HG03060 (cell line): ENCODE measurements around the gene TXNDC5.
A peak's percentile ranks its signal among the peaks of the same experiment; 100 is the strongest.
"Not testable (repeated sequence)": the region's sequence is repeated elsewhere in the genome, so short reads cannot be mapped to it uniquely, and the experiment has no call there.

Source experiments
- ATAC-seq: cut with Tn5 transposase; IDR thresholded peaks from one replicate; pipeline ENCODE4 v1.9.1; 2021; ENCODE audit warnings: low read depth, moderate number of reproducible peaks; ENCODE audit not compliant: unreplicated experiment

TXNDC5 gene

DNA sequence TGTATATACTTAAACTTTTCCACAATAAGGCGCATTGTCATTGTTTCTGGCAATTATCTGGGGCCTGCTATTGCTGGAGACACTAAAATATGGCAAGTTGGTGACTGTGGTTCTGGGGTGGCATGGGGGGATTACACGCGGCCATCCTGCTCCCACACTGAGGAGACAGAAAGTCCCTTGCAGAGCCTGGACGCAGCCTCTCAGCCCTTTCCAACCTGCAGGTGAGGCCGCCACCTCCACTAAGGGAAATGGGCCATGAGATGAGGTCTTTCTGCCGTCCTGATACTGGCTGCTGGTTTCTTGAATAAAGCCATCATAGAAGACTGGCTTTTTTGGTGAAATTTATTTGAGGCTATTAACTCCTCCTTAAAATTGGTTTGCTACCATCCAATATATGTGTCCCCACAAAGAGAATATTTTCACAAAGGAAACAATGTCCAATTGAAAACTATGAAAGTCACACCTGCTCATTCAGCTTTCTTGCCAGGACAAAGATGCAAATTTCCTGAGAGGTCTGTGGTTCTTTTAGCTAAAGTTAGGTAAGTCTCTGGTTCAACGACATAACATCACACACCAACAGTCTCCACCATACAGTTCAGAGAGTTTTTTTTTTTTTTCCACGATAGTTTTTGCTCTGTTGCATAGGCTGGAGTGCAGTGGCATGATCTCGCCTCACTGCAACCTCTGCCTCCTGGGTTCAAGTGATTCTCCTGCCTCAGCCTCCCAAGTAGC is 13.0 kb downstream of the TXNDC5 start:
- peak; percentile 65 for ATAC-seq

DNA sequence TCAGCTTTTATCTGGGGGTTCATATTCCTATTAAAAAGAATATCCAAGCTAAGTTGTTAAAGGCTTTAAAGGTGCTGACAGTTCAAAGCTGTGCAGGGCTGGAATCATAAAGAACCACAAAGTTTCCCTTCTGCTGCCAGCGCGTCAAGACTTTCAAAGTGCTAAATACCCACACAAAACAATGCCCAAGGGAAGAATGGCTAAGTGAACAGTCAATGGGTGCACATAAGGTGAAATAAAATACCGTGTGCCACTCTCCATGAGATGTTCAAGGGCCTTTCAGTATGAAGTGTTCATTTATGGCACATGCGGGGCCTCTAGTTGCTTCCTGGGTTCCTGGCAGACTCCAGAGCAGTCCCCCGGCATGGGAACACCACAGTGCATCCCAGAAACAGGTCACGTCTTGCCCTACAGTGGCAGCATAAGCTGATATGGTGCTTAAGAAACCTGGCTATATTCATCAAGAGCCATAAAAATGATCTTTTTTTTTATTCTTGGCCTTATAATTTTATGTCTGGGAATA is 14.1 kb downstream of the TXNDC5 start:
- no peak for ATAC-seq

DNA sequence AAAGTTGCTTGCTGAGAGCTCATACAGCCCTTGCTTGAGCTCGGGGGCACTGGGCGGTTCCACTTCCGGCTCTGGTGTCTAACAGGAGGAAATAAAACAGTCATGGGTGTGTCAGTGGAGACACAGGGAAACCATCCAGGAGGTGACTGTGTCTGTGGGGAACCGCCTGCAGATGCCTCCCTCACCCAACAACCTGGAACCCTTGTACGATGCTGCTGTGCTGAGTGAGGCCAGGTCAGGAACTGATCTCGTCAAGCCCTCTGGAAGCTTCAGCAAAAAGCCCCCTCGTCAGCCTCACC is 15.5 kb downstream of the TXNDC5 start:
- ATAC-seq, result no peak

DNA sequence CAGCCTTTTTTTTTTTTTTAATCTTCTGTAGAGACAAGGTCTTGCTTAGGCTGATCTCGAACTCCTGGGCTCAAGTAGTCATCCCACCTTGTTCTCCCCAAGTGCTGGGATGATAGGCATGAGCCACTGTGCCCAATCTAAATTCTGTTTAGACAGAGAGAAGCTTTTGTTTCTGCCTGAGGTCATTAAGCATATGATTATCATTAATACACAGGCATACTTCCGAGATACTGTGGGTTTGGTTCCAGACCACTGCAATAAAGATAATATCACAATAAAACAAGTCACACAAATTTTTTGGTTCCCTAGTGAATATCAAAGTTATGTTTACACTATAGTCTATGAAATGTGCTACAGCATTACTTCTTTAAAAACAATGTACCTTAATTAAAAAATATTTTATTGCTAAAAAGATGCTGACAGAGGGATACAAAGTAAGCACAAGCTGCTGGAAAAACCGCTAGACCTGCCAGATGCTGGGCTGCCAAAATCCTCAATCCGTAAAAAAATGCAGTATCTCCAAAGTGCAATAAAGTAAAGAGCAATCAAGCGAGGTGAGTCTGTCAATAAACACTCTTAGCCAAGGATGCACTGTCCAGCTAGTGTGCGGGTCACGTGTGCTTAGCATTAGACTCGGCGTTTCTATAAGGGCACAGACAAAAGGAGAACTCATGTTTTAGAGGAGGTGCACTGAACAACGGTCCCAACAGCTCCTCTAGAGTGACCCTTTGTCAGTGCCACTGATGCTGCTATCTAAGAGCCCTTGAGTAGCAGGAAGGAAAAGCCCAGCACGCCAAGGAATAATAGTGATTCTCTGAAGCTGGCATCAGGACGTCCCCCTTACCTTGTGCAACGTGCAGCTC is 16.1 kb downstream of the TXNDC5 start:
- ATAC-seq, result no peak

DNA sequence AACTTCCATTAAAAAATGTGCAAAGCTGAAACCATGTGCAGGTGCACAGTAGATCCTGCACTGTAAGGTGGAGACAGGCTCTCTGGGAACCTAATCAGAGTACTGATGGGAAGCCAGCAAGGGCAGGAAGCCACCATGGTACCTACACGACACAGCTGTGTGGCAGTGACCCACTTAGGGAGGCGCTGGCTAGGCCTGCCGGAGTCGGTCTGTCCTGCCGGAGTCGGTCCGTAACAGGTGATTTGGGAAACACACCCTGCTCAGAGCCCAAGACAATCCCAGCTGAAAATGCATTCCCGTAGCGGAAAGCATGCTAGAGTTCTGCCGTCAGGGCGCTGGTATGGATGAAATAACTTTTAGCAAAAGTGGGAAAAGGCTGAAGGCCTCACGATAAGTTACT is 17.2 kb downstream of the TXNDC5 start:
- no peak for ATAC-seq

DNA sequence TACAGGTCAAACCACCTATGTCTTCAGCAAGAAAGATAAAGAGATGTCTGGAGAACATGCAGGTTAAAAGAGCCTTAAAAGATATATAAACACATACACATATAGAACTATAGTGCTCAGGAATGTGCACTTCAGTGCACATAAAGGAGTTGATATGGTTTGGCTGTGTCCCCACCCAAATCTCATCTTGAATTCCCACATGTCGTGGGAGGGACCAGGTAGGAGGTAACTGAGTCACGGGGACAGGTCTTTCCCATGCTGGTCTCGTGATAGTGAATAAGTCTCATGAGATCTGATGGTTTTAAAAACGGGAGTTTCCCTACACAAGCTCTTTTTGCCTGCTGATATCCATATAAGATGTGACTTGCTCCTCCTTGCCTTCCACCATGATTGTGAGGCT is 18.2 kb downstream of the TXNDC5 start:
- not testable (repeated sequence) for ATAC-seq

DNA sequence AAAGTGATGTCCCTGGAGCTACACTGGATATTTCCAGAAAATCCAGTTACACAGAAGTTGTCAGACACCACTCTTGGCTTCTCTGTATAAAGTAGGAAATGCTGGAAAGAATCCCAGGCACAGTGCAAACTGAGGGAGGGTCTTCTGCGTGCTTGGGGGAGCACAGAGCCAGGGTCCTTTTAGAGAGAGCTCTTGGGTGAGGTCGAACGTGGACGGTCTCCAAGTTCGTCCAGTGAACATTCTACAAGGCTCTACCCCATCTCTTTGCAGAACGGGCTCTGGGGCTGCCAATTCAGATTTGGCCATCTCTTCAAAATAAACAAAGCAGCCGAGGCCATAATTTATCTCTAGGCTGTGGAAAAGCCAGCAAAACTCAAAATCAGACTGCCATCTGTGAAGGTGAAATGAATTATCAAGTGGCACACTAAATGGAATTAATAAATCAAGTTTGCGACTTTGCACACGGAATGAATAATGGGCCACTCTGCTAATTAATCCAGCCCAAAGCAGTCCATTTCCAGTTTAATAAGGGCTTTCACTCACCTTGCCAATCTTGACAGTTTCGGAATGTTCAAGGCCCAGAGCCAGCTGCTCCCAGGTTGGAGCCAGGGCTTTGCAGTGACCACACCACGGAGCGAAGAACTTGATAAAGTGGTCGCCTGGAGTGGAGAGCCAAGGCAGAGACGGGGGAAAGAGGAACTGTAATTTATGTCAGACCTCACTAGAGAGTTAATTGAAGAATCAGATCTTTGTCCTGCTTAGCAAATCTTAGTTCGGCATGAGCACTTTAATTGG is 19.3 kb downstream of the TXNDC5 start:
- no peak for ATAC-seq

DNA sequence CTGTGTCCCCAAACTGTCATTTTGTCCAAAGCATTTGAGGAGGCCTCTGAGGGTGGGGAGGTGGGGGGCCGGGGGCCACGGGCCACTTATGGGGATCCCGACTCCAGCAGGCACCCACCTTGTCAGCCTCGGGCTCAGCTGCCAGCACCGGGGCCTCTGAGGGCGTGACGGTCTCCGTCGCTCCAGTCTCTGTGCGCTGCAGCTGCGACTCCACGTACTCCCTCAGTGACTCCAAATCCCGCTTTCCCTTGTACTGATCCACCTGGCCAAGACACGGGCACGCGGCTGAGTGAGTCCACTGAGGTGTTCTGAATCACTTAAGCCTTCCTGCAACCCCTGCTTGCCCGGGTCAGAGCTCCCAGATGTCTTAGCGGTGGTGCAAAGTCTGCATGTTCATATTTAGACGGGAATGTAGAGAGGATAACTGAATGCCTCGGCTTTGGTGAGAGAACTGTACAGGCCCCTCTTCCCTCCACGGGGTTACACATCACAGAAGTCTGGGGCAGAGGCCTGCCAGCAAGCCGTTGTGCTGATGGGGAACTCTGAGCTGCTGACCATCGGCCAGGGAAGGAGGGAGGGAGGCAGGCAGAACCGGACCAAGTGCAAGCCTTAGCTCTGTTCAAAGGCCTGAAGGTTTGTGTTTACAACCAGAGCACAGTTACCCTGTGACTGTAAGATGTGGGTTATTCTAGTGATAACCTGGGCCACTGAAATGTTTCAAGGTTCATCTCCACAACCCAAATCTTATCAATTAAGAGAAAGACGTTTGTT is 21.8 kb downstream of the TXNDC5 start:
- no peak for ATAC-seq

DNA sequence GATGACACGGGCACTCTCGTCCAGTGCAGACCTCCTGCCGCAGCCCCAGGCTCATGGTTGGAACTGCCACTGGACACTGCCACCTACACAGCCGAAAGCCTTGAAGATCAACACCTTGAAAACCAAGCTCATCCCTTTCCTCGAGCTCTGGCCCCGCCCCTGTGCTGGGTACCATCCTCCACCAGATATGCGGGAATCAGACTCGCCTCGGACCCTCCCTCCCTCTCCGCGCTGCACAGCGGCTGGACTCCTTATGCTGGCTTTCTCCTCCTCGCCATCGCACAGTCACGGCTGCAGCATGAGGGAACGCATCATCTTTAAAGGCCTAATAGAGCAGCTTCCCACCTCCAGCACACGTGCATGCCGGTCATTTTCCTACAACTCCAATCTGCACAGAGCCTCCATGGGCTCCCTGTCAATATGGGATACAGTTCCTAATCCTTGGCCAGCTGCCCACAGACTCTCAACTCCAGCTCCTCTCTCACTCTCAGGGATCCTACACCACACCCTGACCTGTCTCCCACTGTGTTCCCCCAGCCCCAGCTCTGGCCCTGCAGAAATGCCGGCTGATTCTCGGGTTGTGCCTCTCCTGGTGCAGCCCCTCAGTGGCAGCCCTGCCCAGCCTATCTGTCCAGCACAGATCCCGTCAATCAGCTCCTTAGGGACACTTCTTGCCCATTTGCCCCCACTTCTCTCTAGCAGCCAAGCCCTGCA is 23.2 kb downstream of the TXNDC5 start:
- no peak for ATAC-seq

DNA sequence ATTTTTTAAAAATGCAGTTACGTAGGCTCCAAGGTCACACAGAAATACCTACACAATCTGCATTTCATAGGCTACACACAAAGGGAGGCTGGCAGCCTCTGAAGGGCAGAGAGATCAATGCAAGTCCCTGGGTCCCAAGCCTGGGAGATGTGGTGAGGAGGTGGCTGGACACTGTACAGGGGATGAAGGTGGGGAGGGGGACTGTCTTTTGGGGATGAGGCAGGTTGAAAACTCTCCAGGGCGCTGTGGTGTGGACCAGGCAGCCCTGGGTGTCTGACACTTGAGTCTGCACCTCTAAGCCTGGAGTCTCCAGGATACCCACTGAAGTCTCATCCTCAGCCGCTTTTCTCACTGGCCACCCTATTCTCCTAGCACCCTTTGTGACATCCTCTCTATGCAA is 24.5 kb downstream of the TXNDC5 start:
- ATAC-seq, result no peak

DNA sequence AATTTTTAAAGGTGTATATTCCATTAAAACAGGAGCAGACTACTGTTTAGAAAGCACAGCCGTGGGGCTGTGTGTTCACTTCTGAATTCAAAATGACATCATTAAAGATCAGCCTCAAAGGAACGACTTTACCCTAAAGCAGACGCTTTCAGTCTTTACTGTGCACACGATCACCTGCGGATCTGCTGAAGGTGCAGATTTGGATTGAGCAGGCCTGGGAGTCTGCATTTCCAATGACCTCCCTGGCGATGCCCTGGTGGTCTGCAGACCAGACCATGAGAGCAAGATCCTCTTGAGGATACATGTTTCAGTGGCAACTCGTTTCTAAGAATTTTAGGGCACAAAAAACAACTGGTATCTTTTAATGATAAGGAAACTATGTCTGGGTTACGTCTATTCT is 27.2 kb downstream of the TXNDC5 start:
- no peak for ATAC-seq

DNA sequence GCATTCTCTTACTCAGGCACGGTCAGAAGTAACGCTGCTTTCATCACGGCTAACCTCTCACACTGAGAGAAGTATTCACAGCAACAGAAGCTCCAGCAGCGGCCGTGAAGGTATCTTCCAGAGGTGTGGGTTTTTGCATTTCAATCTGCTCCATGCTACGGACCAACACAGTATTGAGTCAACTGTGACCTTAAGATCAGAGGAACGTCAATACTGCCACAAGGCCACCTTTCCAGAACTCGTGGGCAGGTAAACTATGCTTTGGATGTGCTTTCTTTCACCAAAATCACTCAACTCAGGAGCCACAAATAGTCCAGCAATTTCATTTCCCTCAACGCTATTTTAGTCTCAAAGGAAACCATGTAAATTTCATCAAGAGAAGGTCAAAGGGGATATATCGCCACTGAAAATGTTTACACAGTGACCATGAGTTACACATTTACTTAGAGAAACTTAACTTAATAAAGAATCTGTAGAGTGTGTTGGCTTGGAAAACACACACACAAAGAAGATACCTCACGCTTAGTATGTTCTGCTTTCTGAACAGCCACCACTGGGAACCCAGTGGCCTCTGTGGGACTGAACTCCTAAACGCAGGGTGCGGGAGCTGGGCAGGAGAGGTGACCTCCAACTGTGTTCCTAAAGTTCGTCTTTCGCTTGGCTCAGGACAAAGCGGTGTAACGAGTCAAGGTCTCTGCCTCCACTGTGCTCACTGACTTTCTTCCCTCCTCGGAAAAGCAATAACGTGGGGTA is 27.9 kb downstream of the TXNDC5 start:
- no peak for ATAC-seq

DNA sequence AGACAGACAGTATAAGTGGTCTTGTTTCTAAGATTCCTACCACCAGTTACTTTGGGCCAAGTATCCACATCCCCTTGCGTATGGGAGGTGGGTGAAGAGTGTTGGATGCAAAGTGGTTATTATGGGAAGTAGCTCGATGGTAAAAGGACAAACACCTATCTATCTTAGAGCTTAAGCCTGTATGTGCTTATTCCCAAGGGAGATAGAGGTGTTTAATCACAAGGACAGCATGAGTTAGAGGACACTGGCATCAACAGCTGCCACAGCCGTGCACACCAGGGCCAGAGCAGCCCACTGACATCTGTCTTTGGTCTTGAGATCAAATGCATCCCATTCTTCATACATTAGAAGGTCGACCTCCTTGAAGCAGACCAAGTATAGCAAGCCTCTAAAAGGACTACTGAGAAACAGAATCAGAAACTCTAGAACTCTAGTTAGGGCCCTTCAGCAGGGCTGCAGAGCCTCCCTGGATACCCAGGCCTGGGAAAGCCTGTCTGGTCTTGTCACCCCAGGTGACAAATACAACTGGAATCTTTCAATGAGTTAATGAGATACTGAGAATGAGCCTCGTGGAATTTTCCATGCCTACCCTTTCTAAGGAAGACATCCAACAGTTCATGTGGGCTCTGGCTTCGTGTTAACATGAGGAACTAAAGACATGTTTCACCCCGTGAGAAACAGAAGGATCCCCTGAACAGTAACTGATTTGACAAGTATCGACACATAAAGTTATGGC is 28.7 kb downstream of the TXNDC5 start:
- no peak for ATAC-seq

DNA sequence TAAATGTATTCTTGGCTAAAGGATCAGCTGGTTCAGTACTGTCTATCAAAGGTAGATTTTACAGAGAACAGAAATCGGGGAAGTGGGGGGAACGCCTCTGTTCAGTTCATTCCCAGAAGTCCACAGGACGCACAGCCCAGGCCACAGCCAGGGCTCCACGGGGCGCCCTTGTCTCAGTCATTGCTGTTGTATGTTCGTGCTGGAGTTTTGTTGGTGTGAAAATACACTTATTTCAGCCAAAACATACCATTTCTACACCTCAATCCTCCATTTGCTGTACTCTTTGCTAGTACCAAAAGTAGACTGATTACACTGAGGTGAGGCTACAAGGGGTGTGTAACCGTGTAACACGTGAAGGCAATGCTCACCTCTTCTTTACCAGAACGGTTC is 29.9 kb downstream of the TXNDC5 start:
- no peak for ATAC-seq

DNA sequence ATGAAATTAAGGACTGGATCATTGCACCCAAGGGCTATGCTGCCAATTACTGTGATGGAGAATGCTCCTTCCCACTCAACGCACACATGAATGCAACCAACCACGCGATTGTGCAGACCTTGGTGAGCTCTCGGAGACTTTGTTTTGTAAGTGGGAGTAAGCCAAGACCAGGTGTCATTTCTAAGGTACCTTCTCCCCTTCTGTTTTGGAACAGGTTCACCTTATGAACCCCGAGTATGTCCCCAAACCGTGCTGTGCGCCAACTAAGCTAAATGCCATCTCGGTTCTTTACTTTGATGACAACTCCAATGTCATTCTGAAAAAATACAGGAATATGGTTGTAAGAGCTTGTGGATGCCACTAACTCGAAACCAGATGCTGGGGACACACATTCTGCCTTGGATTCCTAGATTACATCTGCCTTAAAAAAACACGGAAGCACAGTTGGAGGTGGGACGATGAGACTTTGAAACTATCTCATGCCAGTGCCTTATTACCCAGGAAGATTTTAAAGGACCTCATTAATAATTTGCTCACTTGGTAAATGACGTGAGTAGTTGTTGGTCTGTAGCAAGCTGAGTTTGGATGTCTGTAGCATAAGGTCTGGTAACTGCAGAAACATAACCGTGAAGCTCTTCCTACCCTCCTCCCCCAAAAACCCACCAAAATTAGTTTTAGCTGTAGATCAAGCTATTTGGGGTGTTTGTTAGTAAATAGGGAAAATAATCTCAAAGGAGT is 30.4 kb downstream of the TXNDC5 start:
- ATAC-seq, result no peak

DNA sequence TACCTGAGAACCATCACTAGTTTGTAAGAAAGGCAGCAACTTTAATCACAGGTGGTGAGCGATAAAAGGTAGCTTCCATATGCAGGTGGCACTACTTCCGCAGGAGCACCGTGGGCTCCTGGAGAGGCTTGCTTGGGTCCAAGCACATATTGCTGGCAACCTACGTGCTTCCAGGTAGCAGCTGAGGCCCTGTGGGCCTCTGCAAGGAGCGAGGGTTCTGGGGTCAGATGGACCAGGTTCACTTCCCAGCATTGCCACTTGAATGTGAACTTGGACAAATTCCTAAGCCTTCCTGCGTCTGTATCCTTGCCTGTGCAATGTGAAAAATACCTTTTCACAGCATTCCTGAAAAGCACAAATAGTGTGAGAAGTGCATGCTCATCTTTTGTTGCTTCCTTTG is 31.0 kb downstream of the TXNDC5 start:
- ATAC-seq, result no peak

DNA sequence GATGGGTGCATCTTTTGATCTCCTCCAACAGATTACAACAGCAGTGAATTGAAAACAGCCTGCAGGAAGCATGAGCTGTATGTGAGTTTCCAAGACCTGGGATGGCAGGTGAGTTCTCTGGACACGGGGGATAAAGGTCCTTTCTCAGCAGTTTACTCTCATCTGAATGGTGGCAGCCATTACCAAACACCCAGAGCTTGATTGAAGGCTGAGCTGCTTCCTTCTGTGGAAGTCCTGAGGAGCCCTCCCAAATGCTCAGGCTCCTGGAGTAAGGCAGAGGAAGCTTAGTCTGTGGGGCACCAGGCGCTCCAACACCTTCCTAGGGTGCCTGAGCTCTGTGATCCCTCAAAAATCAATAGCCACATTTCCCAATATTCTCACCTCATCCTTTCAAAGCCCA is 31.5 kb downstream of the TXNDC5 start:
- no peak for ATAC-seq
